ENCODE data around the gene IDNK. TPM values are rescaled to one million over a fixed set of nuclear protein-coding genes. Genes with fewer than 3 reads are reported as not detected.

The IDNK gene
- polyA plus RNA-seq, 3 donors from 2014 or later, result 31.1 to 38.7 (median 33.9) TPM

DNA sequence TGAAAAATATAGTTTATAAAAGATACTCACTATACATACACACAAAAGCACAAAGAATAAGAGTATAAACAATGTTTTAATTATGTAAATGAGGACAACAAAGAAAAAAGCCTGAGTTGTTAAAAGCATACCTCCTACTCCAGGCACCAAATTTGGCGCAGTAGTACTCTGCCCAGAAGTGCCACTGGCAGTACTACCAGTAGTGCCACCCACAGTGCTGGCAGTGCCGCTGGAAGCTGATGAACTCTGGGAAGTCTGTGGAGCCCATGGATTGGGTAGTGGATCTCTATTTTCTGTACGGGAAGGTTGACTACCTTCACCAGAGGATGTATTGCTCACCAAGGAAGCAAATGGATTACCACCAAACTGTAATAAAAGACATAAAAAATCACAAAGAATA is 54.7 kb downstream of the IDNK start:
- H3K27ac Mint-ChIP-seq, result no peak overlapping the region
- H3K4me3 Mint-ChIP-seq, result no peak overlapping the region
- H3K36me3 Mint-ChIP-seq, result peaks cover 10 to 27% (median 20%) of the 10 kb centered on the region in 3 donors
- no peaks in the 10 kb centered on the region for H3K9me3 Mint-ChIP-seq
- H3K27me3 Mint-ChIP-seq (ENCODE audit: low read depth in 3 of 3), result peaks cover 0 to 2% (median 2%) of the 10 kb centered on the region in 3 donors
- DNase-seq, result no peak
- H3K4me1 Mint-ChIP-seq, result peaks cover 13 to 60% of the 10 kb centered on the region in 2 donors

DNA sequence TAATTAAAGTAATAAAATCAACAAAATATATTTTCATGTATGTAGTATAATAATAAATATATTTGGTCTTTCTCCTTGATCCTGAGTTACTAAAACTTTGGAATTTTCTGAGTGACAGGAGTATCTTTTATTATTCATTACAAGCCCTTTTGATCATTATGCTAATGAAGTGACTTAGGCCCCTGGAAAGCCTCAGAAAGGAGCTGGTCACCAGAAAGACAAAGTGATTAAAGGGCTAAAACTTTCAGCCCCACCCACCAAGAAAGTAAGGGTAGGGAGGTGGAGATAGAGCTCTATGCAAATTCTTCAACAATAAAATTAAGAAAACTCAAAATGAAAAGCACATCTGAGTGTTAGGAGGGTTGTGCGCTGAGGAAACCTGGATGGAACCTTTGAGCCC is 57.3 kb downstream of the IDNK start:
- no peak for DNase-seq
- no peak overlapping the region for H3K4me3 Mint-ChIP-seq
- H3K27me3 Mint-ChIP-seq (ENCODE audit: low read depth in 3 of 3), result peaks cover 0 to 2% (median 2%) of the 10 kb centered on the region in 3 donors
- H3K36me3 Mint-ChIP-seq, result peaks cover 10 to 26% (median 17%) of the 10 kb centered on the region in 3 donors
- H3K4me1 Mint-ChIP-seq, result peaks cover 21 to 55% of the 10 kb centered on the region in 2 donors
- H3K9me3 Mint-ChIP-seq, result no peaks in the 10 kb centered on the region
- H3K27ac Mint-ChIP-seq, result no peak overlapping the region

DNA sequence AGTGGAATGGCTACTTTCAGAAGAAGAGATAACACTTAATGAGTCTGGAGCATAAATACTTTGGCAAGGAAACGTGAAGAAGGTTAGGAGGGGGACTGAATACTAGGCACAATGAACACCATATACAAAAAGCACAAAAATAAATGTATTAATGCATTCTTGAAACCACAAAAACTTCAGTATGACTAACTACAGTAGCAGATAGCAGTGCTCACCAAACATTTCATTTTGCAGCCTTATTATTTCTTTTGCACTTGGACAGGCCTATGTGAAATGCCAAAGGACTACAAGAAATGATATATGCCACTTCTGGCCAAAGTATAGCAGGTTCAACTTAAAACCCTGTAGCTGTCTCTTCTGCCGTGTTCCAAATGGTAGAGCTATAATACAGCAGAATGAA is 58.5 kb downstream of the IDNK start:
- Mint-ChIP-seq H3K9me3 (no peaks in the 10 kb centered on the region), H3K4me3 (no peak overlapping the region), H3K4me1 (peaks cover 25 to 61% of the 10 kb centered on the region in 2 donors), H3K27me3 (ENCODE audit: low read depth in 3 of 3) (peaks cover 0 to 1% (median 0%) of the 10 kb centered on the region in 3 donors), H3K36me3 (peaks cover 10 to 25% (median 17%) of the 10 kb centered on the region in 3 donors), H3K27ac (peak overlapping the region in 1 of 6 donors; percentile 1)
- DNase-seq, result no peak

DNA sequence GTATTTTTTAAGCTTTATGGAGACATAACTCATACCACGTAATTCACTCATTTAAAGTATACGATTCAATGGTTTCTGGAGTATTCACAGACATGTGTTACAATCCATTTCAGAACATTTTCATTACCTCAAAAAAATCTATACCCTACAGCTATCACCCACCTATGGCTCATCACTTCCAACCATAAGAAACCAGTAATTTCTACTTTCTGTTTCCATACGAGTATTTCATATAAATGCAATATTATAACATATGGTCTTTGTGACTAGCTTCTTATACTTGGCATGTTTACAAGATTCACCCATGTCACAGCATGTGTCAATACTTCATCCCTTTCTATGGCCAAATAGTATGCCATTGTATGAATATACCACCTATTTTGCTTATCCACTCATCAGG is 66.0 kb downstream of the IDNK start:
- Mint-ChIP-seq H3K9me3 (no peaks in the 10 kb centered on the region), H3K36me3 (peaks cover 0 to 4% (median 0%) of the 10 kb centered on the region in 3 donors), H3K27ac (no peak overlapping the region), H3K4me1 (peaks cover 77 to 92% of the 10 kb centered on the region in 2 donors), H3K27me3 (ENCODE audit: low read depth in 3 of 3) (no peaks in the 10 kb centered on the region), H3K4me3 (peak overlapping the region in 4 of 5 donors; percentile 3 to 26 (median 8))
- DNase-seq, result no peak

DNA sequence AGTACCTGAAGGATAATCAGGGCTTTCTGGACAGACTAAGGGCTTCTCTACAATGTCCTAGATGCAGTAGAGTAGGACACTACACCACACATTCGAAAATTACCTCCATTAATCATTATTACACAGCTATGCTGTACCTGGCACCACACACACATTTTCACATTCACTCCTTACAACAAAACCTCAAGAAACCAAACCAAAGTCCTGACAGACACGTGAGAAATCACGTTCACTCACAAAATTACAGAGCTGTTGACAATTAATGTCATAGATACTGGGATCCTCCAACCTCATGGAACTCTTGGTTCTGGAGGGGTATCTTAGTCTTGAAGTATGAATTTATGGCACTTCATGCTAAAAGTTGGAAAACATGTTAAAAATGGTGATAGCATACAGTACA is 68.5 kb downstream of the IDNK start:
- Mint-ChIP-seq H3K4me3 (peak overlapping the region in 3 of 5 donors; percentile 0 to 17 (median 3)), H3K9me3 (no peaks in the 10 kb centered on the region), H3K27me3 (ENCODE audit: low read depth in 3 of 3) (no peaks in the 10 kb centered on the region), H3K4me1 (peaks cover 77 to 96% of the 10 kb centered on the region in 2 donors), H3K36me3 (no peaks in the 10 kb centered on the region), H3K27ac (peak overlapping the region in 1 of 6 donors; percentile 4)
- no peak for DNase-seq

Other genes with a start within 250 kb of the IDNK start
- gene FRMD3, start 84.7 kb upstream of the IDNK start, polyA plus RNA-seq, result 1 to 10 TPM in 2 of 3 donors, not detected in 1; 1.1 to 2.6 TPM
- 10 to 100 TPM; 57.2 to 73.5 (median 57.5) TPM for gene UBQLN1, start 84.8 kb downstream of the IDNK start, polyA plus RNA-seq
- 1 to 10 TPM; 1.2 to 4.9 (median 4.7) TPM for gene GKAP1, start 194.6 kb downstream of the IDNK start, polyA plus RNA-seq

Measured in immature natural killer cell (primary cell).